IPS-11a (cell line): ENCODE data around the gene RBM19.

Source experiments
- H3K4me3 ChIP-seq: one replicate; pipeline ENCODE4 v1.5.1; 2013; ENCODE audit warnings: low read depth, low read length, control low read depth

Gene RBM19

DNA sequence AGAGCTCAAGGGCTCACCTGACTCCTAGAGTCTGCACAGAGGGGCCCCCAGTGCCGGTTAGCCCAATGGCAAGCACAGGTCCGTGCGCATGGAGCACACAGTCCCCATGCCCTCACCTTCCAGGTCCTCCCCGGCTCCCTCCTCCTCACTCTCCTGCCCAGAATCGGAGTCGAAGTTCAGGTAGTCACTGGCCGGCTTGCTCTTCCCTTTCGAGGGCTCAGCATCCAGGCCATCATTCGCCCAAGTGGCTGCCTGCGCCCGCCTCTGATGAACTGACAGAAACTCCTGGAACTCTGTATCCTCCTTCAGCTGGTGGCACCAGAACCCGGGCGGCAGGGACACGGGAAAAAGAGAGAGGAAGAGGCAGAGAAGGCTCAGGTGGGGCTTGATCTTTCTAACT is 7.0 kb downstream of the RBM19 start:
- no peak overlapping the region for H3K4me3 ChIP-seq

DNA sequence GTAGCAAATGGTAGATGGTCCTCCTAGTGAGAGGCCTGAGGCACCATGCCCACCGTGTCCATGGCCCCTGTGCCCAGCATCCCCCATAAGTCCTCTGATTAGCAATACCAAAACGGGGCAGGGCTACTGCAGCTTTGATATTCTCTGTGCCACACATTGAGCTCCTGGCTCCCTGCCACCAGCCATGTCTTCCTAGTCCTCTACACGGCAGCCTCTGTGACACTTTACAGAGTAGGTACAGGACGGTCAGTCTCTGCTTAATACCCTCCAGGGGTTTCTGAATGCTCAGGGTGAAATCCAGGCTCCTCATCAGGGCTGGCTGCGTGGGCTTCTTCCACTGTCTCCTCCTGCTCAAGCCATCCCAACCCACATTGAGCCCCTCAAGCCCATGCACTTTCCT is 8.0 kb downstream of the RBM19 start:
- H3K4me3 ChIP-seq, result no peak overlapping the region

DNA sequence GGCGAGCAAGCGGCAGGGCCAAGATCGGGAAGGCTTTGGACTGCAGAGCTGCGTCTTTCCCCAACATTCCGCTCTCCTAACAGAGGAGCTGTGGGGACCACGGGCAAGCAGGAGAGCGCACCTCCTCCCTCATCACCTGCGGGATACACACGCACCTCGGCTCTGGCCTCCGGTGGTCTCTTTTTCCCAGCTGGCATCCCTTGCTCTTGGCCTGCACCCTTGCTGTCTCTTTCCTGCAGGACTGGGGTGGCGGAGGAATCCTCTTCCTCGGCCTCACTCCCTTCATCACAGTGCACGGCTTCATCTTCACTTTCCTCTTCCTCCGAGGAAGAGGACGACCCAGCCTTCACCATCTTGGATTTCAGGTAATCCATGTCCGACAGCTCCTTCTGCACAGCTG is 8.5 kb downstream of the RBM19 start:
- no peak overlapping the region for H3K4me3 ChIP-seq

DNA sequence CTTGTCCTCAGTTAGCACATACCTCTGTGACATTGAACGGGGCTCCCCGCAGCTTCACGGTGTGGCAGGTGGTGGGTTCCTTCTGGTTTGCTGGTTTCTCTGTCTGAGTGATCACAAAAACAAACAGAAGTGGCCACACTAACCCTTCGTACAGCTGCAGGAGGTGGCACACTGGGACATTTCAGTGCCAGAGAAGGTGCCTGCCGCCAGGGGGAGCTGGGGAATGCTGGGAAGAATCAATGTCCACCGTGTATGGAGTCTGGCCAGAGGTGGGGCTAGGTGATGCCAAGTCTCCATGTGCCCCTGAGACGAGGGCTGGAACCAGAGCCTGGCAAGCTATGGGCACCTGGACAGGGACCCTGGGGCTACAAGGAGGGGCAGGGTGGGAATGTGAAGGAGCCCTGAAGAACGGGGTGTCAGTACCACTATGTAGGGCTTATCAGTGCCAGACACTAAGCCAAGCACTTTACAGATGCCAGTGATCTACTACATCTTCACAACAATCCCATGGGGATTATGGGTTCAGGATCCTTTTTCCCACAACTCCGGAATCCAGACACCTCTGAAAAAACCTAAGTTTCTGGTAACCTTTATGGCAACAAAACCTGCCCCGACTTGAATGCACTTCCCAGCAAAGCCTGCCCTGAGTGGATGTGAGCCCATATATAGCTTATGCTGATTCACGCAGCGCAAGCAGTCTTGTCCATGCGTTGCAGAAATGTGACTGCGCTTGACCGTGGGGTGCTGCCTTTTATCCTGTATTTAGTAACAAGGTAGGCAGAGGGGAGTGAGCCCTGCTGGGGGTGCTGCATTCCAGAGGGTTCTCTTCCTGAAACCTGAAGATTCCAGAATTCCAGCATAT is 10.8 kb downstream of the RBM19 start:
- H3K4me3 ChIP-seq, result no peak overlapping the region

DNA sequence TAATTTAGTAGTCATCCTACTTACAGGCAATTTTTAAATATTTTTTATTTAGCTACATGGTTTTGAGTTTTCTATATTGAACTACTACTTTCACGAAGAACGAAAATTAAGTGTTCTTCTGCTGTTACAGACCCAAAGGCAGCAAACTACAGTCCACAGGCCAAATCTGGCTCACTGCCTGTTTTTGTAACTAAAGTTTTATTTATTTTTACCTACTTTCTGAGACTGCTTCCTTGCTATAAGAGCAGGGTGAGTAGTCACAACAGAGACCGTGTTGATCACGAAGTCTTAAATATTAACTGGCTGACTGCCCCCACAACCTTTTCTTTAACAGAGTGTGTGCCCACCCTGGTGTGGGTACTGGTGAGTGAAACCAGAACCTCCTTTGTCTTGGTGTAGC is 11.6 kb downstream of the RBM19 start:
- H3K4me3 ChIP-seq, result no peak overlapping the region

DNA sequence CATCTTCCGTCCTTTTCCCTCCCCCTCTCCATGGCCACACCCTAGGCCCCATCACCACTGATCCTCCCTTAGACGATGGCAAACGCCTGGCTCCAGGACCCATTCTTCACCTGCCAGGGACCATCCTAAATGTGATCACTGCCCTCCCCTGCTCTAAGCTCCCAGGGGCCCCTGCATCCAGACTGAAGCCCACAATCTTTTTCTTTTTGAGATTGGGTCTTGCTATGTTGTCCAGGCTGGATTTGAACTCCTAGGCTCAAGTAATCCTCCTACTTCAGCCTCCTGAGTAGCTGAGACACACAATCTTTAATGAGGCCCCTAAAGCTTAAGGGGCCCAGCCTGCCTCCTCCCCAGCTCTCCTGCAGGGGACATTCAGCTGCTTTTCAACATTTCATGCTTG is 15.3 kb downstream of the RBM19 start:
- no peak overlapping the region for H3K4me3 ChIP-seq

DNA sequence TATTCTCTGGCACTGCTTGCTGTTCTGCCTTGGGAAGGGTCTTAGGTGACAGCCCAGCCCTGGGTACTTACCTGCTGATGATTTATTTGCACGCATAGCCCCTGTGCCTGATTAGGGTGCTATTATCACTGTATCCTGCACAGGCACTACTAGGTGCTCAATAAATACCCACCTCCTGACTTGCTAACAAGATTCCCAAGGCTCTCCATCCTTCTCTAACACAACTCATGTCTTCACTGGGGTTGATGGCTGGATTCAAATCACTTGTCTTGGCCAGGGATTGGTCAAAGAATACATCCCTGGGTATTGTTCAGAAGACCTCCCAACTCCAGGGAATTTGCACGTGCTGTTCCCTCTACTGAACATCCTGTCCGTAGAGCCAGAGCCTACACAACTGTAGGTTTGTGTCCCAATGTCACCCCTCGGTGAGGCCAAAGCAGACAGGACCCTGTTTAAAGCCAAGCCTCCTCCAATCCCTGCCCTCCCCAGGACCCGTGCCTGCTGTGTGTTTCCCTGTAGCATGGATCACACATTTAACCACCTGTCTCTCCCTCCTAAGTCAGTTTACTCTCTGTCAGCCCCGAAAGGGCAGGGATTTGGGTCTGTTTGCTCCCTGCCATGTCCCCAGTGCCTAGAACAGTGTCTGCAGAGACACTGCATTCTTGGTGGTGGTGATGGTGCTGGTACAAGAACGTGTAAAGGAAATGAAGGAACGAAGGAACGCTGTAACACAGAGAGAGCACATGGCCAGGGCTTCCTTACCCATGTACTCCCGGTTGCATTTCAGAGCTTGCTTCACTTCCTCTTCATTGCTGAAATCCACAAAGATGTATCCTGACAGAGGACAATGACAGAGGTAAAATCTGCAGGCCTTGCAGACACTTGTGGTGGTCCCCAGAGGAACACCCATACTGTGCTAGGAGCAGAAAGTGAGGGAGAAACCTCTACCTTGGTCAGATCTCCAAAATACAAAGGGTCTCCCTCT is 16.5 kb downstream of the RBM19 start:
- H3K4me3 ChIP-seq, result no peak overlapping the region

DNA sequence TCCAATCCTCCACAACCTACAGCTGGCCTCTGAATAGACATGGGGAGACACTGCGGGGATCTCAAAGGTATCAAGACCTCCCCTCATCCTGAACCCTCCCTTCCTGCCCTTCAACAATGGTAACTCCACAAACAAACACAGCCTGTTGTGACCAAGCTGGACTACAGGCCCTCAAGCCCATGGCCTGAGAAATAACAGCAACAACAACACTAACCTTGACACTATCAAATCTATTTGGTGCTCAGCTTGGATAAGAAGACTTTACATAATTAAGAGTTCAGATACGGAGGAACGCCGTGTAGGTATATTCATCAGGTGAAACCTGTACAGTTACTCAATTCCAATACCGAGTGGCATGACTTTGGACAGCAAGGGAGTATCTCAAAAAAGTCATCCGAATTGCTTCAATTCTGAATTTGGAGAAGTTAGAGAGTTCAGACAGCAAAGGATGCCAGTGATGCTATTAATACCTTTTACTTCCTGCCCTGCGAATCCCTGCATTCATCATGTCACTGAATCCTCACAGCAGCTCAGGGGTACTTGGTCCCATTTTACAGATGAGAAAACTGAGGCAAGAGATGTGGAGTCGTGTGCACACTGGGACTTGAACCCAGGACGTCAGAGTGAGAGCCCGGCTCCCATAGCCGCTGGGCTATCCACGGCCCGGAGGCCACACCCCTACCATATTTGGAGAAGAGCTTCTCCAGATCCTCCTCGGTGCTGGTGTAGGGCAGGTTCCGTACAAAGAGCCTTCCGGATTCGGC is 17.8 kb downstream of the RBM19 start:
- no peak overlapping the region for H3K4me3 ChIP-seq

DNA sequence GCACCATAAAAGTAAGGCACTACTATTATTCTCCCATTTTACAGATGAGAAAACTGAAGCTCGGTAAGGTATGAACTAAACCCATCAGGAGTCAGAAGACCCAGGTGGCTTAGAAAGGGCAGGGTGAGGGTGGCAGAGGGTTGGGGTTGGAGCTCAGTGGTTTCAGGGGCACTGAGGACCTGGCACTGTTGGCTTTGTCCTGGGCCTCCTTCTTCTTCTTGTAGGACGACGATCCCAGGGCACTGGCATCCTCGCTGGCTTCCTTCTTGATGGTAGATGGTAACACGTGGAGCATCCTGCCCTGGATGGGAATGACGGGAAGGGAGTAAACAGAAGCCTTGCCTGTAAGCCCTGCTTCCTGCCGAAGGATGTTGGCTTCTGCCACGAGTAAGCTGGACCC is 19.9 kb downstream of the RBM19 start:
- no peak overlapping the region for H3K4me3 ChIP-seq

DNA sequence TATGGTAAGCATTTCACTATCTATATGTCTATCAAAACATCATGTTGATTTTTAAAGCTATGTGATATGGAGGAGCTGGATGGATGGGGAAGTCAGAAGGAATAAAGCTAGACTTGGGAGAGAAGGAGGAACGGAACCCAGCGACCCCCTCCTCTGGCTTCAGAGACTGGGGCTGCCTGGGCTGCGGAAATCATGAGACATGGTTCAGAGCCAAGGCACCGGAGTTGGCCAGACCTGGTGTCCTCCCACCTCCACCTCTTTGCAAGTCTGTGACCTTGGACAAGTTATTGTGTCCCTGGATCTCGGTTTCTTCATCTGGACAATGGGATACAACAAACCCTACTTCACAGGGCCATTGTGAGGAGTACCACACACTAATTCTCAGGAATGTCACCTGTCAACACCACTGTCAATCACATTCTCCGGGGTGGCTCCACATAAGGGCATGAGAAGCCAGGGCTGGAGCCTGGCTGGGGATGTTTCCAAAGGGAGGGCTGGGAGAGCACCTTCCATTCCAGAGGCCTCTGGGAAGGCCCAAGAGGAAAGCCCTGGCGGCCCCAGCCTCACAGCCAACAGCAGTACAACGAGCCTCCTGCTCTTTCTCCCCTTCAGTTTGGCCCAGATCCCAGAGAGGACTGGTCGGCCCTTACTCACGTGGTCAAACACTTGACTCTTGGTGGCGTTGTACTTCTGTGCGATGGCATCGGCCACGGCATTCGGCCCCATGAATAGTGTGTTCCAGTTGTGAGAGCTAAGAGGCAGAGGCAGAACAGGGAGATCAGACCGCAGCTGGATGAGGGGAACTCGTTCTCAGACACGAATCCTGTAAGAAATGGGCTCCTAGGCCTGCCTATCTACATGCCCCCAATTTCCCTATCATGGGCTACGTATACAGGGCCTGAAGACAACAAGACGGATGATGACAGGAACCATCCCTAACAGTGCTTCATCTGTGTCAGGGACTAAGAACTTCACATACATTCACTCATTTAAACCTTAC is 20.7 kb downstream of the RBM19 start:
- no peak overlapping the region for H3K4me3 ChIP-seq

DNA sequence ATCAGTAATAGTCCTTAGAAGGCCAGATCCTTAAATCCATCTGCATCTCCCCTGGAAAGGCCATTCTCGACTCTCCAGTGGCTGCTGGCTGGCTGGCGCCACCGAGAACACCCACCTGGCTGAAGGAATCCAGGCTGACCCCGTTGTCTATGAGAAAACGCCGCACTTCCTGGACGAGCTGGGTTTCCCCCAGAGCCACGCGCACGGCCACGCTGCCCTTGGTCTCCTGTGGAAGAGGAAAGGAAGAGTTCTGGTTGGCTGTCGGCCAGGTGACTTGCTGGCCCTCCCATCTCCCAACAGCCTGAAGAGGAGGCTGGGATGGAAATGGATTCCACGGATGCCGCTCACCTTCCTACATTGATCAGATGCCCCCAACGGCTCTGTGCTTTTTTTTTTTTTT is 23.9 kb downstream of the RBM19 start:
- no peak overlapping the region for H3K4me3 ChIP-seq

DNA sequence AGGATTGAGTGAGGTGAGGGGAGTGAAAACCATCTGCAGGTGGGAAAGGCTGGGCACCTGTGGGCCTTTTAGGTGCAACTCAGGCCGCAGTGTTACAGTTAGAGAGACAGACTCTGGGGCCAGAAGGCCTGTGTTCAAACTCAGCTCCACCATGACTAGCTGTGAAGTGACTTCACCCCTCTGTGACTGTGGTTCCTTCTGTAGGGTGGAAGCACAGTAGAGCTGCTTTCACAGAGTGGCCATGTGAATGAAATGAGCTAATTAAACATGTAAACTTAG is 25.0 kb downstream of the RBM19 start:
- no peak overlapping the region for H3K4me3 ChIP-seq

DNA sequence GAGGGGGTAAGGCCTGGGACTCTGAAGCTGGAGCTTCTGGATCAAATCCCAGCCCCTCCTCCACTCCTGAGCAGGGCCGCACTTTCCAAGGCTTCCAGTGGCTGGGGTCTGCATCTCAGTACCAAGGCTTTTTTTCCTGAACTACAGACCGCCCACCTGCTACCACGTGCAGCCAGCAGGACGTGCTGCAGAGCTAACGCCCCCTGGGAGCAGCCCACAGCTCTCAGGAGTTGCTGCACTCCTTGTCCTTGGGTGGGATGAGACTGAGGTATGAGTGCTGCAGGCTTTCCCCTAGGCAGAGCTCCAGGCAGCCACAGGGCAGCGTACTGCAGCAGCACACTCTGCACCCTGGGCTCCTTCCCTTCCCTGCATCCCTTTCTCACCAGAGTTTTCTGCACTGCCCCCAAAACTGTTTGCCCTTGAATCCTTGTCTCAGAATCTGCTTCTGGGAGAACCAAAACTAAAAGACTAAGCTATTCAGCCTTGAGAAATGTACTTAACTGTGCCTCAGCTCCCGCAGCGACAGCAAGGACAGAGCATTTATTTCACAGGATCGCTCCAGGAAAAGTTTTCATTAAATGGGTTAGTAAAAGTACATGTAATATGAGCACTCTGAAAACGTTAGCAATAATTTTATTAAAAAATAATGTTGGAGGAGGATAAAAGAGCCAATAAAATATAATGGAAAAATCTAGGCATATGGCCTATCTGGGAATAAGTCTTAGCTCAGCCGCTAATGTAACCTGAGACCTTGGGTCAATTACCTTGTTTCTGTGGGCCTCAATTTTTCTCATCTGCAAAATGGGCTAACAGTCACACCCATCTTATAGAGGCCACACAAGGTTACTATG is 25.5 kb downstream of the RBM19 start:
- no peak overlapping the region for H3K4me3 ChIP-seq

DNA sequence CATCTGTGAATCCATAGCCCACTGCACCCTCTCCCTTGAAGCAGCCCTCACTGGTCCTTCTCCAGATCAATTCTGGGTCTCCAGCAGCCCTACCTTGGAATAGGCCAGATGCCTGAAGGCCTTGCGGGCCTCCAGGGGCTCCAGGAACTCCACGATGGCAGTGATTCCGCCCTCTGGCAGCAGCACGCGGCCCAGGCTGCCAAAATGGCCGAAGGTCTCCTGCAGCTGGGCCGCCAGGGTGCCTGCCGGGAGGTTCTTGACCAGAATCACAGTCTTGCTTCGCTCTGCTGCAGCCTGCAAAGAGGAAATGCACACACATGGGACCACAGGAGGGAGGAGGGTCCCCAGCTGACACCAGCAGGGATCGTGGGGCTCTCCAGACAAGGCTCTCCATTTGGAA is 26.3 kb downstream of the RBM19 start:
- no peak overlapping the region for H3K4me3 ChIP-seq

DNA sequence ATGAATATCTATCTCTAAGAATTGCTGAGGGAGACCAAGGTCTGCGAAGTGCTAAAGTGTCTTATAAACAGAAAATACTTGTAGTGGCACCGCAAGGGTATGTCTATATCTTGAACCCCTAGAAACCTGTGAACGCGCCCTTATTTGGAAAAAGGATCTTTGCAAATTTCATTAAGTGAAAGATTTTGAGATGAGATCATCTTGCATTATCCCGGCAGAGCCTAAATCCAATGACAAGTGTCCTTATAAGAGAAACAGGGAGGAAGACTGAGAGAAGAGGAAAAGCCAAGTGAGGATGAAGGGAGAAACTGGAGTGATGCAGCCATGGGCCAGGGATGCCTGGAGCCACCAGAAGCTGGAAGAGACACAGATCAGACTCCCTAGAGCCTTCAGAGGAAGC is 27.7 kb downstream of the RBM19 start:
- no peak overlapping the region for H3K4me3 ChIP-seq

DNA sequence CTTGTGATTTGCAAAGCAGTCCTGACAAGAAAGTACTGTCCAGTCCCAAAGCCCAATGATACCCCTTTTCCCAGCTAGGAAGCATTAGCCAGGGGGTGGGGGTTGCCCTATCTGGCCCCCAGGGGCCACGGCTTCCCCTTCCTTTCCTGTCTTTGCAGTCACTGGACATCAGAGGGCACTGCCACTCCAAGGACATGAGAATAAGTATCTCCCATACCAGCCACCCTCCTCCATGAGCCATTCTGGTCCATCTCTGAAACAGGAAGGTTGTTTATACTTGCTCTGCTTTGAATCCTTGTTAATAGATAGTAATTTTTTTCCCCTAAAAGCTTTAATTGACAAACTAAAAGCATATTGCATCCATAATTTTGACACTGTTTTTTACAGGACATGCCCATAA is 29.7 kb downstream of the RBM19 start:
- no peak overlapping the region for H3K4me3 ChIP-seq

DNA sequence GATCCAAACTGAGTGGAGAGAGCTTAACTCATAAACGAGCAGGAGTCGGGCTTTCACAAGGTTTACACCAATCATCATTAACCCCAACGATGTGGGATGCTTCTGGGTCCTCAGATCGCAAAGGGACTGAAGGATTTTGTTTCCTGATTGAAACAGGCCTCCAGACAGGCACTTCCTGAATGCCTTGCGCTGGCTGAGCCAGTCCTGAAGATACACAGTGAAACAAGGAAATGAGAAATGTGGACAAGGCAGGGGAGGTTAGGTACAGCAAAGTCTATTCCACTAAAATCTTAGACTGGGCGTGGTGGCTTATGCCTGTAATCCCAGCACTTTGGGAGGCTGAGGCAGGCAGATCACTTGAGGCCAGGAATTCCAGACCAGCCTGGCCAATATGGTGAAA is 30.7 kb downstream of the RBM19 start:
- H3K4me3 ChIP-seq, result no peak overlapping the region

DNA sequence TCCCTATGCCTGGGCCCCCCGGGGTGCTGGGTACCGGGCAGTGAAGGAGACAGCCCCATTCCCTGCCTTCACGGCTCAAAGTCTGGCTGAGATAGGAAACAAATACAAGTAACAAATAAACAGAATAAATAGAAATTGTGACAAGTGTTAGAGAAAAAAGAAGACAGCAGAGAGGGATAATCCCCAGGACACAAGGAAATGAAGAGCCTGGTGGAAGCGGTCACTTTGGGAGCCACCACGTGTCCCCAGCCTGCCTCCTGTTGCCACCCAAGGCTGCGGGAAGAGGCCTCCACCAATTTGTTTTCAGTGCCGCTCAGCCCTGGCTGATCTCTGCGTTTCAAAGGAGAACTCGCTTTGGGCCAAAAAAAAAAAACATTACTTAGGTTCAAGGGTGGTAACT is 31.2 kb downstream of the RBM19 start:
- no peak overlapping the region for H3K4me3 ChIP-seq

DNA sequence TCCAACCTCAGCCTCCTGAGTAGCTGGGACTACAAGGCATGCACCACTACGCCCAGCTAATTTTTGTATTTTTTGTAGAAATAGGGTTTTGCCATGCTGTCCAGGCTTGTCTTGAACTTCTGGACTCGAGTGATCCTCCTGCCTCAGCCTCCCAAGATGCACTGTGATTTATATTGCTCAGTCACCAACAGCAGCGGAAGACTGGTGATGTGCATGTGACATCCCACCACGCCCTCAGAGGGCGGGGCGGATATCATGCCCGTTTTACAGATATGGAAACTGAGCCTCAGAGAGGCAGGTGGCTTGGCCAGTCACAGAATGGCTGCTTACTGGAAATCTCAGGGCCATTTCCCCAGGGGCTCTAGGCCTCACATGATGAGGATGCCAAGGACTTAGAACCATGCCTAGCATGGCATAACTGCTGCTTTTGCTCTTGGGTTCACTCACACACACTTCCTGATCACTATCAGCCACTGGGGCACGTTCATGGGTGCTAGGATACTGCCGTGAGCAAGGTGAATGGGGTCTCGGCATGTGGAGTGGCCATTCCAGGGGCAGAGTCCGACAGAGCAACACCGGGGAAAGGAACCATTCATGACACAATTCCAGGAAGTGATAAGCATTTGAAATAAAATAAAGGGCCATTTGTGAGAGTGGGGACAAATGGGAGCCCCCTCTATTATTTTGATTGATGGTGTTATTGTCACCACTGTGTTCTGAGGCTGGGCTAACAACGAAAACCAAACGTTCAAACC is 31.9 kb downstream of the RBM19 start:
- no peak overlapping the region for H3K4me3 ChIP-seq
